Stimulated activated CD4-positive, alpha-beta T cell treated with anti-CD3 and anti-CD28 coated beads, Interleukin-15, amount 100 ng/mL, for 1 hour (primary cell): ENCODE data around the gene BMAL2.

Experiments used
- DNase-seq, 2 donors: peaks; one replicate each; pipeline ENCODE4 v3.0.0-alpha.2; 2020; ENCODE audit warnings: low read depth in 1 of 2, low spot score in 1 of 2

BMAL2 gene

GRCh38 chr12:27351476-27351875 lies 18.8 kb downstream of the BMAL2 start:
- no peak for DNase-seq

- DNase-seq, result no peak
Measured at GRCh38 chr12:27355486-27355885, 22.9 kb downstream of the BMAL2 start.

- DNase-seq, result no peak
Measured at GRCh38 chr12:27355979-27356378, 23.3 kb downstream of the BMAL2 start.

GRCh38 chr12:27359578-27360340 lies 27.1 kb downstream of the BMAL2 start:
- no peak for DNase-seq

GRCh38 chr12:27361372-27361771 lies 28.7 kb downstream of the BMAL2 start:
- no peak for DNase-seq

GRCh38 chr12:27366621-27367020 lies 34.0 kb downstream of the BMAL2 start:
- no peak for DNase-seq

GRCh38 chr12:27367078-27367477 lies 34.4 kb downstream of the BMAL2 start:
- no peak for DNase-seq

- no peak for DNase-seq
Measured at GRCh38 chr12:27382171-27382795, 49.6 kb downstream of the BMAL2 start.
